Hepatocyte (in vitro differentiated cells): ENCODE measurements around the gene PHF23. TPM values are rescaled to one million over a fixed set of nuclear protein-coding genes. Genes with fewer than 3 reads are reported as not detected.

Source experiments
- DNase-seq: peaks from one replicate; pipeline ENCODE4 v3.0.0-alpha.2; 2016; ENCODE audit warnings: low spot score
- H2AFZ ChIP-seq: fragments of 200-600 bp; sonication (generic); 2 replicates; pipeline ENCODE4 v1.6.0; 2016; ENCODE audit warnings: antibody characterized with exemption, mild to moderate bottlenecking
- H3K27ac ChIP-seq: fragments of 200-600 bp; sonication (generic); 2 replicates; pipeline ENCODE4 v1.5.1; 2016; ENCODE audit warnings: mild to moderate bottlenecking
- H3K27me3 ChIP-seq: fragments of 200-600 bp; sonication (generic); 2 replicates; pipeline ENCODE4 v1.6.1; 2016
- H3K36me3 ChIP-seq: fragments of 200-600 bp; sonication (generic); replicated peaks from 2 replicates; pipeline ENCODE4 v1.5.1; 2016; ENCODE audit warnings: low read depth; ENCODE audit not compliant: insufficient read depth
- H3K4me1 ChIP-seq: fragments of 200-600 bp; sonication (generic); 2 replicates; pipeline ENCODE4 v1.5.1; 2016; ENCODE audit warnings: mild to moderate bottlenecking, moderate library complexity; ENCODE audit not compliant: insufficient read depth
- H3K4me2 ChIP-seq: fragments of 200-600 bp; sonication (generic); 2 replicates; pipeline ENCODE4 v1.6.0; 2016
- H3K4me3 ChIP-seq: fragments of 200-600 bp; sonication (generic); 2 replicates; pipeline ENCODE4 v1.5.1; 2016; ENCODE audit warnings: mild to moderate bottlenecking
- H3K79me2 ChIP-seq: fragments of 200-600 bp; sonication (generic); 2 replicates; pipeline ENCODE4 v1.6.0; 2017; ENCODE audit warnings: mild to moderate bottlenecking
- H3K9me2 ChIP-seq: fragments of 200-600 bp; sonication (generic); replicated peaks from 2 replicates; pipeline ENCODE4 v1.6.0; 2017; ENCODE audit warnings: mild to moderate bottlenecking; ENCODE audit not compliant: insufficient read depth
- H3K9me3 ChIP-seq: fragments of 200-600 bp; sonication (generic); 2 replicates; pipeline ENCODE4 v1.5.1; 2016; ENCODE audit warnings: low read depth, mild to moderate bottlenecking
- H4K20me1 ChIP-seq: fragments of 200-600 bp; sonication (generic); 2 replicates; pipeline ENCODE4 v1.6.0; 2016; ENCODE audit warnings: mild to moderate bottlenecking; ENCODE audit not compliant: insufficient read depth, poor library complexity, severe bottlenecking
- EZH2 ChIP-seq: fragments of 200-600 bp; sonication (generic); IDR thresholded peaks from 2 replicates; pipeline ENCODE4 v1.6.1; 2016; ENCODE audit warnings: antibody characterized with exemption, mild to moderate bottlenecking, borderline replicate concordance
- EZH2phosphoT487 ChIP-seq: fragments of 200-600 bp; sonication (generic); IDR thresholded peaks from one replicate; pipeline ENCODE4 v1.6.1; 2018; ENCODE audit warnings: antibody characterized with exemption, mild to moderate bottlenecking, low read depth, moderate library complexity; ENCODE audit not compliant: unreplicated experiment, severe bottlenecking
- WGBS: methylation state at CpG from one replicate; pipeline ENCODE4 v1.1.6; 2016; ENCODE audit warnings: low lambda C conversion rate; ENCODE audit errors: missing lambda C conversion rate; 5-methylcytosine and 5-hydroxymethylcytosine counted together
- polyA plus RNA-seq: library from polyadenylated mRNA; unstranded; fragments of >200 nt; fragmentation: Nextera tagmentation; extraction: Ambion mirVana; gene quantifications from 2 replicates; pipeline ENCODE4 v1.2.1, GENCODE V29; 2016
- total RNA-seq: library from RNA; depleted of rRNA; stranded (reverse); fragments of >200 nt; gene quantifications from 2 replicates; pipeline ENCODE4 v1.2.3, GENCODE V29; 2014
- TF ChIP-seq, protein P1 (sequence below): fragments of 200-600 bp; sonication (generic); IDR thresholded peaks from 2 replicates; pipeline ENCODE4 v1.5.1; 2016; ENCODE audit warnings: antibody characterized with exemption, mild to moderate bottlenecking; ENCODE audit not compliant: poor library complexity

The PHF23 gene
- total and polyA plus RNA-seq, 2 experiments from 2014 or later: 53.9 to 78.6 TPM

DNA sequence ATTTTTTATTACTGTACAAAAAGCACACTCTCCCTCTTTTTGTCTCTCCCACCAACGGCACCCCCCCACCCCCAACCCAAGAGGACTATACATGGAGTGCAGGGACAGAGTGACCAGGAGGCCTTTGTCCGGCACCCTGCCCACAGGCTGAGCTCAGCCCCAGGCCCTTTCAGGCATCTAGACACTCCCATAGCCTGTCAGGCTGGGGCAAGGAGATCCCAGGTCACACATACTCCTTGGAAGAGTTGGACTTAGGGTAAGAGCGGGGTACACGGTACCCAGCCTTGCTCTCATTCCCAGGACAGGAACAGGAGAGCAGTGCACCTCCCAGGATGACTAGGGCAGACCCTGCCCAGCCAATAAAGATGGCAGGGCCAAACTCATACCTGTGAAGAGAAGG, 20.9 kb upstream of the PHF23 start:
- H3K27me3 ChIP-seq: peaks cover 5% of the 10 kb centered on the region
- H4K20me1 ChIP-seq: no peaks in the 10 kb centered on the region
- peaks cover 55% of the 10 kb centered on the region for H3K79me2 ChIP-seq
- 93% methylated on average over 4 of the region's 4 CpGs for WGBS
- H2AFZ ChIP-seq: no peak overlapping the region
- H3K4me2 ChIP-seq: peak overlapping the region; percentile 78
- DNase-seq: peak; percentile 21
- H3K4me1 ChIP-seq: peaks cover 34% of the 10 kb centered on the region
- H3K4me3 ChIP-seq: peak overlapping the region; percentile 87
- TF ChIP-seq EZH2: no peak
- TF ChIP-seq, protein P1, sequence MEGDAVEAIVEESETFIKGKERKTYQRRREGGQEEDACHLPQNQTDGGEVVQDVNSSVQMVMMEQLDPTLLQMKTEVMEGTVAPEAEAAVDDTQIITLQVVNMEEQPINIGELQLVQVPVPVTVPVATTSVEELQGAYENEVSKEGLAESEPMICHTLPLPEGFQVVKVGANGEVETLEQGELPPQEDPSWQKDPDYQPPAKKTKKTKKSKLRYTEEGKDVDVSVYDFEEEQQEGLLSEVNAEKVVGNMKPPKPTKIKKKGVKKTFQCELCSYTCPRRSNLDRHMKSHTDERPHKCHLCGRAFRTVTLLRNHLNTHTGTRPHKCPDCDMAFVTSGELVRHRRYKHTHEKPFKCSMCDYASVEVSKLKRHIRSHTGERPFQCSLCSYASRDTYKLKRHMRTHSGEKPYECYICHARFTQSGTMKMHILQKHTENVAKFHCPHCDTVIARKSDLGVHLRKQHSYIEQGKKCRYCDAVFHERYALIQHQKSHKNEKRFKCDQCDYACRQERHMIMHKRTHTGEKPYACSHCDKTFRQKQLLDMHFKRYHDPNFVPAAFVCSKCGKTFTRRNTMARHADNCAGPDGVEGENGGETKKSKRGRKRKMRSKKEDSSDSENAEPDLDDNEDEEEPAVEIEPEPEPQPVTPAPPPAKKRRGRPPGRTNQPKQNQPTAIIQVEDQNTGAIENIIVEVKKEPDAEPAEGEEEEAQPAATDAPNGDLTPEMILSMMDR: no peak
- no peak for TF ChIP-seq EZH2phosphoT487
- peak overlapping the region; percentile 94 for H3K27ac ChIP-seq
- no peaks in the 10 kb centered on the region for H3K9me2 ChIP-seq
- no peaks in the 10 kb centered on the region for H3K9me3 ChIP-seq
- no peaks in the 10 kb centered on the region for H3K36me3 ChIP-seq

DNA sequence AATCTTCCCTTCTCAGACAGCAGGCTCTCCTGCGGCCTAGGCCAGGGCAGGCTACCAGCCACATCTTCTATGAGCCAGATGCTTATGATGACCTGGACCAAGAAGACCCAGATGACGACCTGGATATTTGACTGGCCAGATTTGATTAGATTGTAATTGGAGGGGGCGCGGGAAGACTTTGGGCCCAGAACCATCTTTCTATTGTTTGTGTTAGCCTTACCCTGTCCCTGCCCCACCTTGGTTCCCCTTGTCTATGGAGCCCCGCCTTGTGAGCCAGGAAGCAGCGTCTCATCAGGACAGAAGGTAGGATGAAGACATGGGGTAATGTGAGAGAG, 20.3 kb upstream of the PHF23 start:
- H3K79me2 ChIP-seq: peaks cover 62% of the 10 kb centered on the region

DNA sequence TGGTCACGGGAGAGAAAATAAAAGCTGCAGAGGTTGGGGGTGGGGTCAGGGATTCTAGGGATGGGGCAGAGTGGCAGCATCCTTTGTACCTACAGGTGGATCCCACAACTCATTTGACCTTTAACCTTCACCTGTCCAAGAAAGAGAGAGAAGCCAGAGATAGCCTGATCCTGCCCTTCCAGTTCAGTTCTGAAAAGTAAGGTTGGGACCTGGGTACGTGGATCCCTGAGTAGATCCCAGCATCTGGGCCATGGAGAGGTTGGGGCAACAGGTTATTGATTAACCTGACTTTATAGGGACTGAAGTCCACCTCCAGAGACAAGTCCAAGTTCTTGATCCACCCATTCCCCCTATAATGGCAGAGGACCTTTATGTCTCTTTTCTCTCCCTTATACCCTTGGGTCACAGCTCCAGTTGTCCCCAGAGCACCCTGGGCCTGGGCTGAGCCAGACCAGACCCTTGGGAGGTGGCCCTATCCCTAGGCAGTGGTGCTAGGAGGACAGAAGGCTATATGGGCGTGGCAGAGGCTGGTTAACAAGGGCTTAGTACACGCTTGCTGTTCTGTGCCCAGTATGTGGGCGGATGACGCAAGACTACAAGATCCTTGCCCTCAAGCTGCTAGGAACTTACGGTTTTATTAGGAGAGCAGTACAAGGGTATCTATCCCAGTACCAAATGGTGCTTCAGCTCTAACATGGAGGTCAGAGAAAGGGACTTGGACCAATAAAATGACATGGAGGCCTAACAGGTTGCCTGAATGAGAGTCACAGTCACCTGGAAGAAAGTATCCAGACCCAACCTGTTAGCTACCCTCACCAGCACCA, 19.7 kb upstream of the PHF23 start:
- Histone ChIP-seq H3K79me2 (peaks cover 67% of the 10 kb centered on the region), H3K9me2 (no peaks in the 10 kb centered on the region), H3K27ac (peak overlapping the region; percentile 94), H3K4me3 (no peak overlapping the region), H2AFZ (no peak overlapping the region), H3K4me2 (peak overlapping the region; percentile 78), H3K36me3 (no peaks in the 10 kb centered on the region), H3K9me3 (no peaks in the 10 kb centered on the region), H3K4me1 (peaks cover 30% of the 10 kb centered on the region), H3K27me3 (peaks cover 5% of the 10 kb centered on the region), H4K20me1 (no peaks in the 10 kb centered on the region)
- TF ChIP-seq EZH2: no peak
- no peak for TF ChIP-seq EZH2phosphoT487
- TF ChIP-seq, protein P1: no peak
- peak; percentile 81 for DNase-seq
- 70% methylated on average over 7 of the region's 7 CpGs for WGBS

More for the DNA sequence above, 20.3 kb upstream of the PHF23 start:
- Histone ChIP-seq H2AFZ (no peak overlapping the region), H3K9me3 (no peaks in the 10 kb centered on the region), H3K4me2 (peak overlapping the region; percentile 78), H3K9me2 (no peaks in the 10 kb centered on the region), H3K27ac (peak overlapping the region; percentile 94), H3K36me3 (no peaks in the 10 kb centered on the region), H3K4me1 (peaks cover 34% of the 10 kb centered on the region), H3K4me3 (no peak overlapping the region), H4K20me1 (no peaks in the 10 kb centered on the region), H3K27me3 (peaks cover 5% of the 10 kb centered on the region)
- TF ChIP-seq EZH2 (no peak), EZH2phosphoT487 (no peak)
- TF ChIP-seq, protein P1: no peak
- DNase-seq: no peak
- WGBS: 98% methylated on average over 6 of the region's 6 CpGs
